BJ (cell line): ENCODE measurements around the gene ELOVL5. TPM values are rescaled to one million over a fixed set of nuclear protein-coding genes. Genes with fewer than 3 reads are reported as not detected.

Experiments used
- CTCF ChIA-PET: fragments of 350-600 bp; formaldehyde crosslinking; extraction: SDS; loops from one replicate; lab custom pipeline; 2021; ENCODE audit warnings: antibody characterized with exemption, inconsistent platforms; lab: Yijun Ruan, JAX
- POLR2A ChIA-PET: fragments of 300-600 bp; sonication (Branson Sonifier 250); formaldehyde crosslinking; extraction: SDS; loops from one replicate; lab custom pipeline; 2021; ENCODE audit warnings: antibody characterized with exemption; lab: Charles Lee
- DNase-seq: peaks from one replicate; pipeline ENCODE4 v3.0.0-alpha.2; 2011; ENCODE audit warnings: low read depth
- H3K27me3 ChIP-seq: 2 replicates; pipeline ENCODE4 v1.6.0; 2011; ENCODE audit warnings: low read length; ENCODE audit not compliant: control insufficient read depth, insufficient read depth
- H3K36me3 ChIP-seq: 2 replicates; pipeline ENCODE4 v1.5.1; 2011; ENCODE audit warnings: low read length; ENCODE audit not compliant: control insufficient read depth, insufficient read depth
- H3K4me3 ChIP-seq: 2 replicates; pipeline ENCODE4 v1.5.1; 2011; ENCODE audit warnings: low read depth, mild to moderate bottlenecking, control low read depth, low read length
- polyA plus RNA-seq: library from polyadenylated mRNA; depleted of rRNA; stranded (reverse); fragments of >200 nt; gene quantifications from 2 replicates; pipeline ENCODE4 v1.2.3, GENCODE V29; 2011
- TF ChIP-seq, protein P1 (sequence below): IDR thresholded peaks from 2 replicates; pipeline ENCODE4 v1.5.1; 2011; ENCODE audit warnings: low read depth, mild to moderate bottlenecking, control low read depth, inconsistent platforms, low read length, moderate library complexity; ENCODE audit not compliant: insufficient read depth

The ELOVL5 gene
- polyA plus RNA-seq, 1 experiment: 88.5 TPM

GRCh38 chr6:53257001-53257400 is 91.7 kb downstream of the ELOVL5 start:
- ChIA-PET CTCF (no interaction called here), POLR2A (no interaction called here)
- TF ChIP-seq, protein P1, sequence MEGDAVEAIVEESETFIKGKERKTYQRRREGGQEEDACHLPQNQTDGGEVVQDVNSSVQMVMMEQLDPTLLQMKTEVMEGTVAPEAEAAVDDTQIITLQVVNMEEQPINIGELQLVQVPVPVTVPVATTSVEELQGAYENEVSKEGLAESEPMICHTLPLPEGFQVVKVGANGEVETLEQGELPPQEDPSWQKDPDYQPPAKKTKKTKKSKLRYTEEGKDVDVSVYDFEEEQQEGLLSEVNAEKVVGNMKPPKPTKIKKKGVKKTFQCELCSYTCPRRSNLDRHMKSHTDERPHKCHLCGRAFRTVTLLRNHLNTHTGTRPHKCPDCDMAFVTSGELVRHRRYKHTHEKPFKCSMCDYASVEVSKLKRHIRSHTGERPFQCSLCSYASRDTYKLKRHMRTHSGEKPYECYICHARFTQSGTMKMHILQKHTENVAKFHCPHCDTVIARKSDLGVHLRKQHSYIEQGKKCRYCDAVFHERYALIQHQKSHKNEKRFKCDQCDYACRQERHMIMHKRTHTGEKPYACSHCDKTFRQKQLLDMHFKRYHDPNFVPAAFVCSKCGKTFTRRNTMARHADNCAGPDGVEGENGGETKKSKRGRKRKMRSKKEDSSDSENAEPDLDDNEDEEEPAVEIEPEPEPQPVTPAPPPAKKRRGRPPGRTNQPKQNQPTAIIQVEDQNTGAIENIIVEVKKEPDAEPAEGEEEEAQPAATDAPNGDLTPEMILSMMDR: no peak
- Histone ChIP-seq H3K4me3 (no peak overlapping the region), H3K27me3 (no peaks in the 10 kb centered on the region), H3K36me3 (peaks cover 1% of the 10 kb centered on the region; the same call in 1 of the 2 replicates)
- DNase-seq: no peak

GRCh38 chr6:53252177-53252692 is 96.5 kb downstream of the ELOVL5 start:
- Histone ChIP-seq H3K36me3 (no peaks in the 10 kb centered on the region), H3K4me3 (no peak overlapping the region), H3K27me3 (peaks cover 1% of the 10 kb centered on the region; the same call in 1 of the 2 replicates)
- CTCF ChIA-PET: no interaction called here
- TF ChIP-seq, protein P1: no peak
- DNase-seq: no peak
- POLR2A ChIA-PET: no interaction called here

- H3K27me3 ChIP-seq: peaks cover 1% of the 10 kb centered on the region; the same call in 1 of the 2 replicates
- TF ChIP-seq, protein P1: no peak
- no peaks in the 10 kb centered on the region for H3K36me3 ChIP-seq
- CTCF ChIA-PET: interaction anchor here (0.9 kb wide), 1 partner anchor 8 kb away, joined by 3 read pairs; no protein-coding TSS in a partner anchor
- no peak for DNase-seq
- POLR2A ChIA-PET: interaction anchor here (0.7 kb wide), 1 partner anchor 75 kb away, joined by 3 read pairs; no protein-coding TSS in a partner anchor
- no peak overlapping the region for H3K4me3 ChIP-seq
These were observed 97.6 kb downstream of the ELOVL5 start for GRCh38 chr6:53251033-53251672.

- TF ChIP-seq, protein P1: no peak
- peaks cover 1% of the 10 kb centered on the region; the same call in 1 of the 2 replicates for H3K27me3 ChIP-seq
- ChIA-PET POLR2A (interaction anchor here (0.7 kb wide), 1 partner anchor 76 kb away, joined by 3 read pairs; no protein-coding TSS in a partner anchor), CTCF (interaction anchor here (0.9 kb wide), 1 partner anchor 8 kb away, joined by 3 read pairs; no protein-coding TSS in a partner anchor)
- H3K36me3 ChIP-seq: no peaks in the 10 kb centered on the region
- no peak for DNase-seq
- no peak overlapping the region for H3K4me3 ChIP-seq
These were observed 98.3 kb downstream of the ELOVL5 start for GRCh38 chr6:53250176-53251032.

DNA sequence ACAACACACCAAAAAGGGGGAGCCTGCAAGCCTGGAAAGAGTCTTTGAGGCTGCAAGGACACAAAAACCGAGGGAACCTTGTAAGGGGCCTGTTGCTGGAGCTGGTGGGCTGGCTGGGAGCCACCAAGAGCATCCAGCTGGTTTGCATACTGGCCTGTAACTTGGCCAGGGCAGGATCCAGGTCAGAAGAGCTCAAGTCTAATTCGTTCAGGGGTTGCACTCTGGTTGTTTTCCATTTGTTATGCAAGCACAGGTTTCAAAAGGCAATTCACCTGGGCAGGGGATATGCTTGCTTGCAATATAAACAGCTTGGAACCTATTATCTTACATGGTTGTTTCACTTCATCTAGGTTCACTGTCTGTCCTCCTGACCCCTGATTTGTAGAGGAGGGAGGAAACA is 101.8 kb downstream of the ELOVL5 start:
- TF ChIP-seq, protein P1: no peak
- ChIA-PET CTCF (no interaction called here), POLR2A (no interaction called here)
- H3K27me3 ChIP-seq: peaks cover 1% of the 10 kb centered on the region; the same call in 1 of the 2 replicates
- no peak overlapping the region for H3K4me3 ChIP-seq
- H3K36me3 ChIP-seq: no peaks in the 10 kb centered on the region
- DNase-seq: no peak
